HT1080 (cell line): ENCODE measurements around the gene SYCP3. TPM values are rescaled to one million over a fixed set of nuclear protein-coding genes. Genes with fewer than 3 reads are reported as not detected.
A peak's percentile ranks its signal among the peaks of the same experiment; 100 is the strongest.
"Not testable (repeated sequence)": the region's sequence is repeated elsewhere in the genome, so short reads cannot be mapped to it uniquely, and the experiment has no call there.

Experiments used
- DNase-seq: peaks from one replicate; pipeline ENCODE4 v3.0.0-alpha.2; 2015; ENCODE audit warnings: low read depth
- total RNA-seq: library from RNA; depleted of rRNA; stranded (reverse); fragments of >200 nt; shearing (Covaris generic); gene quantifications from 2 replicates; pipeline ENCODE4 v1.2.3, GENCODE V29; 2014

SYCP3 gene
- total RNA-seq, 1 experiment from 2014 or later = not detected

- no peak for DNase-seq
These were observed 22.1 kb upstream of the SYCP3 start for GRCh38 chr12:101761350-101761749.

DNA sequence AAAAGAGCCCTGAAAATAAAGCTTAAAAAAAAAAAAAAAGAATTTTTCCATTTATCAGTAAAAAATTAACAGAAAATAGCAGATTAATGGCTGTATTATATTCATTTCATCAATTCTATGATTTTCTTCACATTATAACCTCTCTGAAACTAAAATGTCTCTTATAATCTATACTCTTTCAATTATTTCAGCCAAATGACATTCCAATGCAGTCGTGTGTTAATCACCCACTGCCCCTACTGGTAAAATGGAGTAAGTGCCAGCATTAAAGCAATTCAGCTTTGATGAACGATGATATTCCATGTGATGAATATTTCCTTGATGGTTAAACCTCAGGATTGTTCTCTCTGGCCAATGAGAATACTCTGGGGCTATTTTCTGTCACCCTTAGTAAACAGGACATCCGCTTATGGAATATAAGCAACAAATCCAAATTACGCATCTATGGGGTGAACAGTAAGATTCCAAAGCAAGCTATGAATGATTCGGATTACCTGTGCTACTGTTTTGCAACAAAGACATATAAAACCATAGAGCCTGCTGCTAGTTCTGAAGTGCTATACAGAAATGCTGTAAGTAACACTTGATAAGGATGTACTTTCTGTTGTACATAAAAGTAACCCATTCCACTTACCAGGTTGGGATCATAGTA is 20.3 kb upstream of the SYCP3 start:
- peak; percentile 15 for DNase-seq

DNA sequence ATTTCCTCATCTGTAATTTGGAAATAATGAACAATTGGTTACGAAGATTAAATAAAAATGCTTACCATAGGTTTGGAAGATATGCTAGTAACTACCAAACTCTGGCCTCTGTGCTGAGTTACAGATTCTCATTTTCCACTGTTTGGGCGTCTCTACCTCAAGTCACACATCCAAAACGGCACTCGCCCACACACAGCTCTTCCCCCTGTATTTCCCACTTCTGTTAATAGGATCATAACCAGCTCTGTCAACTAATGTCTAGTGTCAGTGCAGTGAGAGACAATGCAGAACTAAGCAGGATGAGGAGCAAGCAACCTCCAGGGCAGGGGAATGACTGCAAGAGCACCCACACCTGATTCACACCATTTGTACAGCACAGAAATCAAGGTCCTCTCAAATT is 10.9 kb upstream of the SYCP3 start:
- no peak for DNase-seq

DNA sequence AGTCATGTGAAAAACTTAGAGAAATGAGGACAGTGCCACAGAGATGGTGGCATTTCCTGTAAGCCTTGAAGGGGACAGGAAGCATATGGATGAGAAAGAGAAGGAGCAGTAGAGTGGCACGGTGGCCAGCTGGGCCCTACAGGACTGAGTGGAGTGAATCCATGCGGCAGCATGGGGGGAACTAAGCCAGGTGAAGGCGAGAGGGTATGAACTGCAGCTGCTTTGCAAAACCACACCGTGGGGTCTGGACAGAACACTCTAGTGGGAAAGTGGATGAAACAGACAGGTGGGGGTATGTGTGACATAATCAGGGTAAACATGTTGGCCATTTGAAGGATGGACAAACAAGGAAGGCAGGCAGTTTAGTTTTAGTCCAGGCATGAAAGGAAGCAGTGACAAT is 10.4 kb upstream of the SYCP3 start:
- DNase-seq = no peak

- no peak for DNase-seq
These were observed 9.6 kb upstream of the SYCP3 start for GRCh38 chr12:101748907-101749306.

DNA sequence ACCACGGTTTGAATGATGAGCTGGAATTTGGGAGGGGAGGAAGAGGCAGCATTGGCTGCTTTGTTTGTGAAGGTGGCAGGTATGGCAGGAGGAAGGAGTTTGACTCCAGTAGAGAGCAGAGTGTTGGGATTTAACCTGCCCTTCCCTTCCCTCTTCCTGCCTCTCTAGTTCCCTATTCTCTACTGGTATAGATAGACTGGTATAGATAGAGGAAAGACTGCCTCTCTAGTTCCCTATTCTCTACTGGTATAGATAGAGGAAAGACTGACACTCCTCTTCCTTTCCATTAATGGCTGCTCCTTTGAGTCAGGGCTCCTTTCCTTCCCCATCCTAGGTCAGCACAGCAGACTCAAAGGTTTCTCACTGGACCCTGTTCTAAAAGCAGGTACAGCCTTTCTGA is 8.4 kb upstream of the SYCP3 start:
- DNase-seq = no peak

- DNase-seq = no peak
These were observed 7.4 kb upstream of the SYCP3 start for GRCh38 chr12:101746661-101747060.

DNA sequence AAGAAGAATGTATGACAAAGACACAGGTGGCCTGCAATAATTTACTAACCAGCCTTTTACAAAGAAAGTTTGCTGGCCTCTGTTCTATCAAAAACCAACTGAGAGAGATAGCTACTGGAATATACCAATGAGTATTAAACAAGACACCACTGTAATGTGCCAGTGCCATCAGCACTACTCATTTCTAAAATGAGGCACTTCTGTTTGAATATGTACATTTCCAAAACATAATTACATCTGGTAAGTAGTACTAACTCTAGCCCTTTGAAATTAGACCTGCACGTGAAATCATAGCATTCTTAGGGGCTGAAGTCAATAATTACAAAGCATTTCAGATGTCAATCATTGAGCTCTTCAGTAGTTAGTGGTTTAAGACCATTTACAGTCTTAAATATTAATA is 6.9 kb upstream of the SYCP3 start:
- no peak for DNase-seq

DNA sequence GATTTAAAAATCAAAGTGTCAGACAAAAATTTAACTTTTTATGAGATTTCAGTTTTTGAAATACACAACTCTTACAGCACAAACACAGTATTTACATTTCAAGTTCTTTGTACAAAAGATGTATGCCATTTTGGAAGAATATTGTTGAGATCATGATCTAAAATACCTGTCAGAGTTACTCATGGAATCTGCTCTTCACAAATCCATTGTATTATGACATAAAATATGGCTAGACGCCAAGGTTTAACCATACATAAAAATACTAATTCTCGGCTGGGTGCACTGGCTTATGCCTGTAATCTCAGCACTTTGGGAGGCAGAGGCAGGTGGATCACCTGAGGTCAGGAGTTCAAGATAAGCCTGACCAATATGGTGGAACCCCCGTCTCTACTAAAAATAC is 6.2 kb upstream of the SYCP3 start:
- DNase-seq = no peak

DNA sequence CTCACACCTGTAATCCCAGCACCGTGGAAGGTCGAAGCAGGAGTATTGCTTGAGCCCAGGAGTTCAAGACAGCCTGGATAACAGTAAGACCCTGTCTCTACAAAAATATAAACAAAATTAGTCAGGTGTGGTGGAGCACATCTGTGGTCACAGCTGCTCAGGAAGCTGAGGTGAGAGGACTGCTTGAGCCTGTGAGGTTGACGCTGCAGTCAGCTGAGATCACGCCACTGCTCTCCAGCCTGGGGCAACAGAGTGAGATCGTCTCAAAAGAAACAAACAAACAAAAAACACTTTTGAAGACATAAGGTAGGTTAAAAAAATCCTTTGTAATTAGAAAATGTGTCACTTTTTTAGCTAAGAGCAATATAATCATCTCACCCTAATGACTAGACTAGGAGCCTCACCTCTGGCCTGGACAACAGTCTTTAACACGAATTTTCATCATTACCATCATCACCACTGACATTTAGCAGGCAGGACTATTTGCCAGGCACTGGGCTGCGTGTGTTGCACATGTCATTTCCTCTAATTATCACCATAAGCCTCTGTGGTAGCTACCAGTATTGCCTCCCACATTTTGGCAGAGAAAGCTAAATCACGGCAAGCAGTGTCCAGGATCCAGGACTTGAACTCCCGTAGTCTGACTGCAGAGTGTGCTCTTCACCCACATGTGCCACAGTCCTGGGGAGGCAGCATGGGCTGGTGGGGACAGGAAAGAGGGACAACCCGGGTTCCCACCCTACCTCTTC is 4.6 kb upstream of the SYCP3 start:
- no peak for DNase-seq

GRCh38 chr12:101743242-101743641 is 4.0 kb upstream of the SYCP3 start:
- DNase-seq = no peak

DNA sequence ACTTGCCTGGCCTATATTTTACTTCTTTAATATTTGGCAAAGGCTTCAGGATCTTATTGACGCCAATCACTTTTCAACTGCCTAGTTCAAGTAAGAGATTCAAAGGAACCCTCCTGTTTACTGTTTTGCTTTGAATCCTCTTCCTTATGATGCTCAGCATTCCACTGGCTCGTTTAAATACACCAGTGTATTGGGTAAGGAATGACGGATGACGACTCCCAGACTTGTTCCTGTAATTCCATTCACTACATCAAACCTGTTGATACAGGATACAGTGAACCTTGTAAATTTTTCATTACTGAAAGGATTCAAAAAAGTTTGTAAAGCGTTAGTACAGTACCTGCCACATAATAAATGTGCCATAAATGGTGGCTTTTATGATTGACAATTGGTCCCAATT is 1.7 kb upstream of the SYCP3 start:
- no peak for DNase-seq

- no peak for DNase-seq
These were observed 1.3 kb upstream of the SYCP3 start for GRCh38 chr12:101740566-101740965.

GRCh38 chr12:101737476-101737875 is 1.8 kb downstream of the SYCP3 start:
- DNase-seq = no peak

GRCh38 chr12:101734482-101734881 is 4.8 kb downstream of the SYCP3 start:
- not testable (repeated sequence) for DNase-seq

GRCh38 chr12:101733166-101733565 is 6.1 kb downstream of the SYCP3 start:
- DNase-seq = no peak

DNA sequence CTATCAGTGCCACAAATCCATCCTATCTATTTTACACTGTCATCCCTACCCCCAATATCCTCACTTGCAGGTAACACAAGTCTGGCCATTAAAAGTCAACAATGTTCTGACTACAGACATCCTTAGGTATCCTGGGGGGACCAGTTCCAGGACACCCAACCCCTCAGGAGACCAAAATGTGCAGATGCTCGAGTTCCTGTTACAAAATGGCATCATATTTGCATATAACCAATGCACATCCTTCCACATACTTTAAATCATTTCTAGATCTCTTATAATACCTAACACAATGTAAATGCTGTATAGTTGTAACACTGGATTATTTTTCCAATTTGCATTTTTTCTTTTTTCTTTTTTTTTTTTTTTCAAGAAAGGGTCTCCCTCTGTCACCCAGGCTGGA is 6.9 kb downstream of the SYCP3 start:
- DNase-seq = no peak

DNA sequence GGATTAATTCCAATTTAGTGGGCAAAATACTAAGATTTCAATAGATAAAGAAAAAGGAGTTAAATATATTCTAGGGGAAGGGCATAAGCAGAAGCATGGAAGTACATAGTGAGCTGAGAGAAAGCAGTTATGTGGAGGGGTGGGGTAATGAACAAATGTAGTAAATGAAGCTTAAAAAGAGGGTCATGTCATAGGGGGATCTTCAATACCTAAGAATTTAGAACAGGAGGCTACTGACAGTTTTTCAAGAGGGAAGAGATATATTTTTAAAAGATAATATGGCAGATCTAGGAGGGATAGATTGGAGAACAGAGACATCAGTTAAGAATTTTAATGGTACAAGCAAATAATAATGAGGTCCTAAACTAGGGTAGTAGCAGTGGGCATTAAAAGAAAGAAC is 9.4 kb downstream of the SYCP3 start:
- no peak for DNase-seq

DNA sequence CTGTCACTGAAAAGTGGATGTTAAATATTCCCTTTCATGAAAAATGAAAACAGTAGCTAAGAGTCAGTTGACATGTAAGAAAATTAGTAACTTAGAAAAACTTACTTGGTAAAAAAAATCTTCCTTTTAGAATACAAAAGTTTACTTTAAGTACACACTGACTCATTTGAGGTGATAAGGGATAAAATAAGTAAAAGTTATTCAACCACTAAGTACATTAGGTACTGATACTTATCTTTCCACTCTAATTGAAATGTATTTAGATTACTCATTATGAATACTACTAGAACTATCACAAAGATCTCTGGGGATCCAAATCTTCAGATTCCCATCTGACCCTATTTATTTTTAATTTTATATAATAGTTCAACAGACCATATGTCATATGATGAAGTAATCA is 12.2 kb downstream of the SYCP3 start:
- no peak for DNase-seq

- no peak for DNase-seq
These were observed 16.9 kb downstream of the SYCP3 start for GRCh38 chr12:101722392-101722791.

- no peak for DNase-seq
These were observed 19.1 kb downstream of the SYCP3 start for GRCh38 chr12:101720118-101720517.

- DNase-seq = no peak
These were observed 19.7 kb downstream of the SYCP3 start for GRCh38 chr12:101719566-101719965.

GRCh38 chr12:101714877-101715444 is 24.3 kb downstream of the SYCP3 start:
- DNase-seq = no peak
